ENCODE results near the gene LYPD6B.
A peak's percentile ranks its signal among the peaks of the same experiment; 100 is the strongest.

Gene LYPD6B, protein sequence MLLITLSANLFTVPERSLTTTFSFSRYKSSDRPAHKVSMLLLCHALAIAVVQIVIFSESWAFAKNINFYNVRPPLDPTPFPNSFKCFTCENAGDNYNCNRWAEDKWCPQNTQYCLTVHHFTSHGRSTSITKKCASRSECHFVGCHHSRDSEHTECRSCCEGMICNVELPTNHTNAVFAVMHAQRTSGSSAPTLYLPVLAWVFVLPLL

DNA sequence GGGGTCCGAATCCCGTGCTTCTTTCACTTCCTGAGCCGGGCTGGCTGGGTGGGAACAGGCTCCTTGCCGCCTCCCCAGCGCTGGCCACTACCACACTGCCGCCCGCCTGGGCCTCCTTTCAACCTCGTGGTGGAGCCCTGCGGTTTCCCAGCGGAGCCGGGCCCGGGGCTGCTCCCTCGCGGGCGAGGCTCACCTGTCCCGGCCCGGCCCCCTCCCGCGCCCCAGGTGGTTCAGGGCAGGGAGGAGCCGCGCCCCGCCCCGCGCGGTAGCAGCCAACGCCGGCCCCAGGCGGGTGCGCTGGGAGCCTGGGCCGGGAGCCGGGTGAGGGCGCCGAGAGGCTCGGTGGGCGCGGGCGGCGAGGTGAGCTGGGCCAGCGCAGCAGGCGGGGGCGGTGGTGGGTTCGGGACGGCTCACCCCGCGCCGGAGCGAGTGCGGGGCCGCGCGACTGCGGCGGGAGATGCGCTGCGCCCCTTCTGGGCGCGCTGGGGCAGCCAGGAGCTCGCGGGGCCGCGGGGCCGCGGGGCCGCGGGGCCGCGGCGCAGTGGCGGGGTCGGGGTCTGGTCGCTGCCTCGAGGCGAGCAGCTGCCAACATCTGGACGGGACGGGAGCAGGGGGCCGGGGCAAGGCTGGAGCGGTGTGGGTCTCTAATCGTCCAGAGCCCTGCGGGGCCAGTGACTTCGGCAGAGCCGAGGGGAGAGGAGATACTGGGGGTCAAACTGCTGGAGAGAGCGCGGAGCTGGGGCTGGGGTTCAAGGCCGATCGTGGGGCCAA, at the start of gene LYPD6B:
LYPD6B (plus strand) TSS at position 258 of the 771 bp plus-strand sequence. CDS start 92,250 bp downstream, outside the sequence.
- no peak for DNase-seq

DNA sequence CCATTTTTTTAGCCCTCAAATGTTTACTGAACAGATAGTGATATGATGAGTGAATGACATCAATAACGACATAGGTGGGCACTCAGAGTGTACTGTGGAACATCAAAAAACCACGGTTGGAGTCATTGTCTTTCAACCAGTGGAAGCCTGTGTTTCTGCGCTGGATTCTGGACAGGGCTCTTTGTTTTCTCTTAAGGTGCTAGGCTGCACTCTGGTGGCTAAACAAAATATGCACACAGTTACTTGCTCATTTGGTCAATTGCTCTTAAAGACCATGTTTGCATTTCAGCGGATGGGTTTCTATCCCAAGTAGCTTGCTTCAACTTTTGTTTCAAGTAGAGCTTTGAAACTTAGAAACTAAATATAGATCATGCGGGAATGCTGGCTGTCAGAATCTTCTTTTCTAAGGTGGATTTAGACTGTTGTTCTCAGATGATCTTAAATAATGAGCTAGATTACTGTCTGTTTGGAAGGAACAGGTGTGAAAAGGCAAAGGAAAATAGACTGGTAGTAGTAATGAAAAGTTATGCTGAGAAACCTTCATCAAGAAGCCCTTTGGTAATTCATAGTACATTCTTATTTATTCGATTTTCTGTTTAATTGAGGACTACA, 48.5 kb upstream of the LYPD6B start:
- peak; percentile 81 for DNase-seq

DNA sequence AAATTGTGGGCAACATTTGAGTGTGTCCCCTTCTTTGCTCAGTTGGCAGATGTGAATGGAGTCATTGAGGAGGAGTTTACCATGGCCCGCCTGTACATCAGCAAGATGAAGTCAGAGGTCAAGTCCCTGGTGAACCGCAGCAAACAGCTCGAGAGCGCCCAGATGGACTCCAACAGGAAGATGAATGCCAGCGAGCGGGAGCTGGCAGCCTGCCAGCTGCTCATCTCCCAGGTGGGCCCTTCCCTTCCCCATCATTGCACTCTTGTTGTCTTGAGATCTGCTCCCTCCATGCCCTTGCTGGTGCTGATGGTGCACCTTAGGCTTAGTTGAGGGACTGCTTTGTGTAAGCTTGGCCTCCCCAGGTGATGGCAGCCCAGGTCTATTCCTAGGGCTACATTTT, 47.5 kb upstream of the LYPD6B start:
- peak; percentile 18 for DNase-seq

DNA sequence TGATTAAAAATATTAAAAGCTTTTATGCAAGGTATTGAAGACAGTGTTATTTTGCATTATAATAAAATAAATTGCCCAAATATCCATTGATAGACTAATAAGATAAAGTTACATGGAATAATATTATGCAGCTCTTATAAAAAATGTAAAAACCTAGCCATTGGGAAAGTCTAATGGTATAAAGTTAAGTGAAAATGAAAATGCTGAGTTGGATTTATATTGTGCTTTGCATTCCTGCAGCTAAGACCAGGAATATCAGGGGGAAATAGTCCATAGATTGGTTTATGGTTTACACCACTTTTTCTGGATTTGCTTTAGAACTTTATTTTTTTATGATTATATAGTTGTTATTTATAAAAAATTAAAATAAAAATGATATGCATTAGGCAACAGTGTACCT, 46.1 kb upstream of the LYPD6B start:
- no peak for DNase-seq

DNA sequence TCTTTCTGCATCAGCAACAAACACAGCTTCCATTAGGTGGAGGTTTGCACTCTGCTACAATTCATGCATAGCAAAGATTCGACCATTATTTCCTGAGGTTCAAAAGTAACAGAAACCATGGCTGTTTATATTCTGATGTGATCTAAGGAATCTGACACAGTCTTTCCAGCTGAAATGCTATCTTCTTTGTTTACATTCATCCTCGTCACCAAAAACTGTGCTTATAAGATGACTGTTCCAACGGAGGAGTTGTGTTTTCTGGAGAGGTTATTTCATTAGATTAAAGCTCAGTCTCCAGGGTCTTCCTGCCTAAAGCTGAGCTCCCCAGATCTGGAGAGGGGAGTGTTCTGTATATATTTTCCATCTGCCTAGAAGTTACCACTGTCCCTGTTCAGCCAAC, 45.1 kb upstream of the LYPD6B start:
- DNase-seq: no peak

DNA sequence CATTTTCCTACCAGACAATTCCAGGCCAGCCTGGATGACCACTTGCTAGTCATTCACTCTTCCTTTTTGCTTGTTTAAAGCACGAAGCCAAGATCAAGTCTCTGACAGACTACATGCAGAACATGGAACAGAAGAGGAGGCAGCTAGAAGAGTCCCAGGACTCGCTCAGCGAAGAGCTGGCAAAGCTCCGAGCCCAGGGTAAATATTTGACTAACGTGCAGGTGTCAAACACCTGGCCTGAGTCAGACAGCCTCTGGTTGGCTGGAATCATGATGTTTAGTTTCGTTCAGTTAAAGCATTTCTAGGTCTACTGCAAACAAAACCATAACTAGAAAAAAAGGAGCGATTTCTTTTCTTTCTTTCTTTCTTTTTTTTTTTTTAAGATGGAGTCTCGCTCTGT, 44.2 kb upstream of the LYPD6B start:
- DNase-seq: peak; percentile 82

DNA sequence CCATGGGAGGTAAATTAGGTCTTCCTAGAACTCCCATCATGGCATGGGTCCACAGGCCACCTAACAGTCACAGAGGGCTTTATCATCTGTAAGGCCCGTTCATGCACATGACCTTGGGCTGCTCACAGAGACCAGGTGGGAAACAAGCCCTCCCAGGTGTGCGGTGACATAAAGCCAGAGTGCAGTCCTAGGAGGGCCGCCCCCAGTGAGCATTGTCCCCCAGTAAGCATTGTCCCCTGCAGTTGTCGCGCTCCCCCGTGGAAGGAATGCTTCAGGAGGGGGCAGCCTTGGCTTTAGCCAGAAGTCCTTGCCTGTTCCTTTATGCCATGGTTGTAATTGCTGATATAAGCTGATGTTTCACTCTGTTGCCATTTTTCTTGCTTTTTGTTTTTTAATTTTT, 41.7 kb upstream of the LYPD6B start:
- no peak for DNase-seq

DNA sequence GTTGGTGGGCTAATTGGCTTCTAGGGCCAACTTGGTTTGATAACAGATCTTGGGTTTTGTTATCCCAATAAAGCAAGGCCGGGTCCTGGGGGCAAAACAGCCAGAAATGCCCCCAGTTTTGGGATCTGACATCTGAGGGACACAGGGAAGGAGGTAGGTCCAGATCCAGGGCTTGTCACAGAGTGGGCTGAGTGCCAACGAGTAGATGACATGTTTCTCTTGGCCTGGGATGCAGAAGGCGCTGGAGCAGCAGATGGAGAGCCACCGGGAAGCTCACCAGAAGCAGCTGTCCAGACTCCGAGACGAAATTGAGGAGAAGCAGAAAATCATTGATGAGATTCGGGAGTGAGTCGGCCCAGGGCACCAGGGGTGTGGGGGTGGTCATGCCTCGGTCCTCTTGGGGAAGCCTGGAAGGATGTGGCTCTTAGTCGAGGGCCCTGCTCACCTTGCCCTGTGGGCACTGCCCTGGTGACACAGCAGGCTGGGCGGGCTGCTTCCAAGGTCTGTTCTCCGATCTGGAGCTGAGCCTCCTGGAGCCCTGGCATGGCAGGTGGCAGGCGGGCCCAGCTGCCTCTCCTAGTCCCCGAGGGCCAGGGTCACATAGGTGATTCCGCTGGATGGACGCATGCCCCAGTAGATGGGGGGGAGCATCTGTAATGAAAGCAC, 40.2 kb upstream of the LYPD6B start:
- no peak for DNase-seq

DNA sequence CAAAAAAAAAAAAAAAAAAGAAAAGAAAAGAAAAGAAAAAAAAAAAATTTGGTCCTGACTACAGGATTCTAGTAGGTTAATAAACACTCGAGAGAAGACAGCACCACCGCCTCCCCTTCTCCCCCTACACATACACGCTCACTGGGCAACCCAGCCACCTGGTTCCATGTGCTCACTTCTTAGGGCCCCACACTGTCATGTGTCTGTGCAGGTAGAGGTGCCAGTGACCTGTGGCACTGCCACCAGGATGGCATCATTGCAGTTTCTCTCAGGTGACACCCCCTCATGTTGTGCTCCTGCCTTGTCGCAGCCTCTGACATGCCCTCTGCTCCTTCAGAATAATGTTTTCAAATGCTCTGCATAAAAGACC, 39.7 kb upstream of the LYPD6B start:
- no peak for DNase-seq

DNA sequence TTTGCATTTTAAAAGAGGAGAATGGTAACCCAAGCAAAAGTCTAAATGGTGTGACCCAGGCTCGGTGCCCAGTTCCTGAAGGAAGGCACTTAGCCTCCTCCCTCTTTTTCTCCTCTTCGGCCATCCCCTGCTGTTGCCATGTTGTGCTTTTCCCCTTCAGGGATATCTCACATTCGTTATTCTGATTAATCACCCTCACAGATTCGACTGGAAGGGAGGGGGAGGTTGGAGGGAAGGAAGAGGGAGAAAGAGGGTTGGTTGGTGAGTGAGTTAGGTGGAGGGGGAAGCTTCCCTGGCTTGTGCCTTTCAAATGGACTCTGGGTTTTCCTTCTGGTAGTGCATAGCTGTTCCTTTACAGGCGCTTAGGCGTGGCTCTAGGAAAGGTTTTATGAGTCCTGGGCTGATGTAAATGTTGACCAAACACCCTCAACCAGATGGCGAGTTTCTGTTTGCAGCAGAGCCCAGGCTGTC, 39.0 kb upstream of the LYPD6B start:
- DNase-seq: peak; percentile 48

DNA sequence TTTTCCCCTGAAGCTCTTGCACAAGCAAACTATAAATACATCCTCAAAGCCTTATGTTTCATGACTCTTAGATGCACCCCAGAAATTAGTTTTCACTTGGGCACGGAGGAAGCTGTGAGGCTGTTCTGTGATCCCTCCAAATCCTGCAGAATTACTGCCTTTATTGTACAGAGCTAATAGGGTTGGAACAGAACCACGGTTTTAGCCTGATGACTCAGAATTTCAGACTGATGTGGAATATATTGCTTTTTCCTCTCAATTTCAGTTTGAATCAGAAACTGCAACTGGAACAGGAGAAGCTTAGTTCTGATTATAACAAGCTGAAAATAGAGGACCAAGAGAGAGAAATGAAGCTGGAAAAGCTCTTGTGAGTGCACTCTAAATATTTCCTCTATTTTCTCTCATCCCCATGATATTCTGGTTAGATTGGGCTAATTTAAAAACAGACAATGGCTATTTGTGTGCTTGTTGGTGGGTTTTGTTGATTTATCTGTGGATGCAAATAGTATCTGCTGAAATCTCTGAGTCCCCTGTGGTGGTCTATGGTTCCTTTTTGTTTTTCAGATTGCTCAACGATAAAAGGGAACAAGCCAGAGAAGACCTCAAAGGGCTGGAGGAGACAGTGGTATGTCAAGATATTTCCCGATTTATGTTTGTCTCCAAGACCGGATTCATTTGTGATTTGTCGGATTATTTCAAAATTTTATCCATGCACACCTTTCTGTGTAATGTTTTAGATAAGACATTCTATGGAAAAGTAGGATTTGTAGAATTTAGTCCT, 38.2 kb upstream of the LYPD6B start:
- no peak for DNase-seq

DNA sequence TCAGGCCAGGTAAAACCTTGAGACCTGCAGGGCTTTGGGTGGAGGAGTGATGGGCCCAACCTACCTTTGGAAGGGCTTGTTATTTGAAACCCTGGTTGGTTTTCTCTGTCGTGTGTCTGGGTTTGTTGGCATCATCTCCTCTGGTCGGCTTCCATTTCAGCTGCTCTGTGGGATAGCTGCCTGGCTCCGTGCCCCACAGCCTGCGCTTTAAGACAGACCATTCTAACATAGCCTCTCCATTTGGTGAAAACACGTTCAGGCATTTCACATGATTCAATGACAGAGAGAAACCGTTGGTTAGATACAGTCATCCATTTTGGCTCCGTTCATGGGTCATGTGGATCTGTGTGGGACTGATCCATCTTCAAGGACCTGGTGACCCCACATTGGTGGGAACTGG, 37.0 kb upstream of the LYPD6B start:
- no peak for DNase-seq

DNA sequence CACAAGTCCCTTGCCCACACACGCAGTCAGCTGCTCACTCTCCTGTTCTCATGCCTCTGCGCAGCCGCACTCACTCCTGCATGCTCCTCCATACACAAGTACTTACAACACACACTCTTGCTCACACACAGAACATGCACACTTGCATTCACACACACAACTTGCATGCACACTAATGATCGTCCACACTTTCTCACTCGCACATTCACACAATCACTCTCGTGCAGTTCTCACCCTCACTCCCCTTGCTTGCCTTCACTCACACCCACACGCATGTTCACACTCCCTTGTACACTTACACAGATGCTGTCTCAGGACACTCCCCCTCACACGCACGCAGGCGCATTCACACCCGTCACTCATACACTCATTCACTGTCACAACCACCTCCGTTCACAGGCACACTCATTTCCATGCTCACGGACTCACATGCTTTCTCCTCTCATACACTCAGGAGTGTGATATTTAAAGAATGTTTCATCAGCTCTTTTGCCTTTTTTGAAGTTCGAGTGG, 36.1 kb upstream of the LYPD6B start:
- DNase-seq: no peak

DNA sequence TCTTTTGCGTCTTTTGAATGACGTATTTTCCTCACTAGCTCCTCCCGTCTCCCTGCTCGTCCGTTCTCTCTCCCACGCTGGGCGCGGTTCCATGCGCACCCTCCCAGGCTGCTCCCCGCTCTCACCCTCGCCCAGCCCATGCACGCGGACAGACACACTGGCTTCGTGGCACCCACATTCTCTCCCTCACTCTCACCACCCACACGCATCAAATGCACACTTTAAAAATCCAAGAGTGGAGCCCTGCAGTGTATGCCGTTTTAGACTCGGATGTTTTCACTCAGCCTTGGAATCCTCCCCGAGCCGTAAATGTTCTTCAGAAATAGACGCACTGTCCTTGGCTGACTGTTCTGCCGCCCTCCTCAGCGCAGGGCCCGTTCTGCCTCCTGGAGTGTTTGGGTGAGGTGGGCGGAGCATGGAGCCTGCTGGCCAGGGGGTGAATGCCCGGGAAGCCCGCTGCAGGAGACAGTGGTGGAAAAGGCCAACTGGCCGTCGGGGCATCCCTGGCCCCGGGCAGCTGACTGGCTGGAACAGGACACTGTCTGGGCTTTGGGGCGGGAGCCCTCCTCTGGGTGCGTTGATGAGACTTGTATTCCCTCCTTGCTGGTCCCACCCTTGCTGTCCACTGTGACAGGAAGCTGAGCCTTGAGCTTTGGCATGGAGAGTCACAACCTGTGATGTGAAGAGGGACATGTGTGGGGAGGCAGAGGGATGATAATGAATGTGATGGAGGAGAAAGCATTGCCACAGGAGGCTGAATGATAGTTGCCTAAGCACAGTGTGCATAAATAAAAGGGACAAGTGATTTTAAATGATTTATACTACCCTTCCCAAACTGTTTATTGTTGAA, 35.4 kb upstream of the LYPD6B start:
- no peak for DNase-seq

DNA sequence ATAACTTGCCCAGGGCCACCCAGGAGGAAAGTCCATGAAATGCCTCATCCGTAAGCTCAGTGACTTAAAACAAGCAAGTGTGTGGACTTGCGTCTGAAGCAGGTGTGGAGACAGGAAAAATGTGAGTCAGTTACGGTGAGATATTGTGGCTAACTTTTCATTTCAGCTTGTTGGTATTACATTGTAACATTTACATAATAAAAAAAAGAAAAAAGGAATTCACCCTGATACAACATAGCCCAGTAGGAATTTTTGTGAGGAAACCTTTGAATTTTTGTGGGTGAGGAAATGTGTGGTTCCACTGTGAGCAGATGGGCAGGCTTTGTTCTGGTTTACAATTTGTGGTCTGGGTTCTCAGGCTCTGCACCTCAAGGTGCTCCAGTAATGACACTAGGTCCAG, 33.7 kb upstream of the LYPD6B start:
- no peak for DNase-seq

DNA sequence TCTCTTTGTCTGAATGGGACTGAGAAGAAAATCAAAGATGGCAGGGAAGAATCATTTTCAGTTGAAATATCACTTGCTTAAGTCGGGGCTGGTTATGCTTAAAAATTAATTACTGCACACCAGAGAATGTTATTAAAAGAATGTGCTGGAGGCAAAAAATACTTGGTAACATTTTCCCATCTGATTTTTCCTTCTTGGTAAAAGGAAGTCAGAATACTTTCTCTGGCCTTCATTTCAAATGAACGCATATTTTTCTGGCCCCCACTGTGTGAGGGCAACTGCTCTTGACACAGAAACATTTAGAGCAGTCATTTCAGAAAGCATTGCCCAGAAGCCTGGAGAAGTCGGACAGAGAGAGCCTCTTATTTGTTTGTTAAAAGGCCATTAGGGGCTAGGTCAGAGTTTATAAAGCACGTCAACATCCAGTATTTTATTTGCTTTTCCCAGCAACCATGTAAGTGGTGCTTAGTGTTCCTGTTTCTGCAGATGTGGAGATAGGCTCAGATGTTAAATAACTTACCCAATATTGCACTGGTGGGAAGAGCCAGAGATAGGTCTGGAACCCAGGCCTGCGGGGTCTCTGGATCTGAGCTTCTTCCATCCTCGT, 32.9 kb upstream of the LYPD6B start:
- no peak for DNase-seq

DNA sequence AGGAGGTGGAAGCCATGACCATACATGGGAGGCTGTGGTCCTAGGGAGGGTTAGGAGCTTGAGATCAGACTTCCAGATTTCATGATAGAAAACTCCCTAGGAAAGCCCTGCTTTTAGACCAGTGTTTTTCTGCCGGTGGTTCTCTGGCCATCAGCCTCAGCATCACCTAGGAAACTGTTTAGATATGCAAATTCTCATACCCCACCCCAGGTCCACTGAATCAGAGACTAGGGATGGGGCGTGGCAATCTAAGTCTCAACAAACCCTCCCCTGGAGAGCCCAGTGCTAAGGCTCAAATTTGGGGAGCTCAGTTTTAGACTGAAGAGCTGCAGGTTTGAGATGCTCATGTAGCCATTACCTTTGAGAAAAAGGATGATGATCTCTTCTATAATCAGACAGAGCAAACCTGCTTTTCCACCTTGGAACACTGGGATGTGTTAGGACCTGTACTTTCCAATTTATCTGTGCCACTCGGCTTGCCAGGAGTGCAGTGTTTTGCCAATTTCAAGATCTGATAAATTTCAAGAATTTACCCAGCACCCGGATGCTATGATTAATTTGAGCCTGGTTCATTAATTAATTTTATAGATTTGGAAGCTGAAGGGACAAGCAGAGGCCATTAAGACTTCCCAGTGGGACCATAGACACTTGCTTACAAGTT, 31.5 kb upstream of the LYPD6B start:
- DNase-seq: no peak

DNA sequence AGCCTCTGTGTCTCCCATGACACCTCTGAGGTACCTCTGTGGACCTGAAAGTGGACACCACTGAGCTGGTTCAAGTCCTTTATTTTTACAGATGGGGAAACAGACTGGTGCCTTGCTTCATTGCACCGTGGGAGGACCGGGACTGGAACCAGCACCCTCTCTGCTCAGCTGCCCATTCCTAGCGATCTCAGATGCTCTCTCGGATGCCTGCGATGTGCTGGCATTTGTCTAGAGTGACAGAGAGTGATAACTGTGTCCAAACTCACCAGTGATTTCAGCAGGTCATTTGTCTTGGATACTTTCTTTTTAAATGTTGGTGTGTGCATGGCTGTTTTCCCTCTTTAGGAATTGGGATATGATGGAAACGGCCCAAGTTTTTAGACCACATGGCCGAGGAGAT, 30.1 kb upstream of the LYPD6B start:
- DNase-seq: no peak

DNA sequence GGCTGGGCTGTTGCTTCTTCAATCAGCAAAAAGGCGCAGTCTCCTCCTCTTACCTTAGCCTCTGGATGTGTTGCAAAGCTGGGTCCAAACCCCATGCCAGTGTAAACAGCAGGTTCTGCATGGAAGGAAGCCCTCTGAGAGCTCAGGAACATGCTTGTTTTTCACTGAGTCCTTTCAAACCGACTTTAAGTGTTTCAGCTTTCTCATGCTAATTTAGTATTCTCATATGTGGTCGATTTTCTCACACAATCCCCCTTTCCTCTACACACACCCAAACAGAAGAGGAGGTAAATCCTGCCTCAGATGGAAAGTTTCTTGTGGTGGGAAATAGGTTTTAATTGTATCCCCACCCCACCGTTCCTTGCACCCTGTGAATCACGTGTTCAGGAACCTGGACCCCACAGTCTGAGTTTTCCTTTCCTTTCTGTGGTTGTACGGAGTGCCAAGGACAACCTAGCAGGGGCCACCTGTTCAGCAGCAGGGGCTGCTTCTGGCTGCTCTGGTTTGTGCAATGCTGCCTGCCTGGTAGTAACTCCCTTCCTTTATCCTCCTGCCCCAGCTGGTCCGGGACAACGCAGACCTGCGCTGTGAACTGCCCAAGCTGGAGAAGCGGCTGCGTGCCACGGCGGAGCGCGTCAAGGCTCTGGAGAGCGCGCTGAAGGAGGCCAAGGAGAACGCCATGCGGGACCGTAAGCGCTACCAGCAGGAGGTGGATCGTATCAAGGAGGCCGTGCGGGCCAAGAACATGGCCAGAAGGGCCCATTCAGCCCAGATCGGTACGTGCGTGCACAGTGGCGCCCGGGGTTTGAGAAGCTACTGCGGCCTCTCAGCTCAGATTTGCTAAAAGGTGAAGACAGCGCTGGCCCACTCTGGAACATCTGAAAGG, 28.7 kb upstream of the LYPD6B start:
- DNase-seq: no peak

DNA sequence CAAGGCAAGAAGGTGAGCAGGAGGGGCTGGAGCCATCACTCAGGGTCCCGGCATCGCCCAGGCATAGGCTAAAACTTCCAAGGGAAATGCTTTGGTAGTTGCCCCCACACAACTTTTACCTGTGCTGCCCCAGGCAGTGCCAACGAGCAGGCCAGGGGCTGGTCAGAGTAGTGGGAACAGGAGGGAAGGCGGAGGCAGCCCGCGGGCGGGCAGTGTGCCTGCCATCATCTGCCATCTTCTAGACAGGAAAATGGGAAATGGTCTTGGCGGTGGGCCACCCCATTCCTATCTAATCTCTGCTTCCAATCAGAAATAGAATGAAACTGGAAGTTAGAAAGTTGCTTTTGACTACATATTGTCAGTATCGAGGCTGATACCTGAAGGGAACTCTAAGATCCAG, 26.0 kb upstream of the LYPD6B start:
- no peak for DNase-seq

All from DMS153 (cell line).